WTC11 (cell line): Measurements from ENCODE around the gene GABBR2. TPM values are rescaled to one million over a fixed set of nuclear protein-coding genes. Genes with fewer than 3 reads are reported as not detected.

Experiments used
- ATAC-seq: fragments of 200-7000 bp; cut with Tn5 transposase; 2 replicates; pipeline ENCODE4 v1.10.0; 2021; ENCODE audit warnings: mild to moderate bottlenecking, moderate library complexity
- CTCF ChIA-PET: fragments of 300-600 bp; sonication (Branson Sonifier 250); formaldehyde crosslinking; loops from one replicate; lab custom pipeline; 2021; ENCODE audit warnings: antibody characterized with exemption; lab: Charles Lee
- POLR2A ChIA-PET: fragments of 350-600 bp; sonication (Branson Sonifier 250); formaldehyde crosslinking; loops from one replicate; lab custom pipeline; 2021; ENCODE audit warnings: antibody characterized with exemption; lab: Charles Lee
- DNase-seq: peaks from one replicate; pipeline ENCODE4 v3.0.0; 2021; ENCODE audit warnings: low spot score
- H3K27ac Mint-ChIP-seq: 2 replicates; pipeline ENCODE4 v1.8.0; 2021; ENCODE audit warnings: mixed read lengths
- H3K27me3 Mint-ChIP-seq: 2 replicates; pipeline ENCODE4 v1.8.0; 2021; ENCODE audit warnings: low read depth, mild to moderate bottlenecking, moderate library complexity, mixed read lengths
- H3K36me3 Mint-ChIP-seq: 2 replicates; pipeline ENCODE4 v1.8.0; 2021; ENCODE audit warnings: mixed read lengths
- H3K4me1 Mint-ChIP-seq: 2 replicates; pipeline ENCODE4 v1.8.0; 2022; ENCODE audit warnings: mixed read lengths
- H3K4me3 Mint-ChIP-seq: 2 replicates; pipeline ENCODE4 v1.8.0; 2021; ENCODE audit warnings: mild to moderate bottlenecking, moderate library complexity, mixed read lengths
- H3K9me3 Mint-ChIP-seq: 2 replicates; pipeline ENCODE4 v1.8.0; 2021; ENCODE audit warnings: mixed read lengths
- AR ChIP-seq: fragments of 250-450 bp; sonication (Bioruptor Pico); IDR thresholded peaks from 2 replicates; pipeline ENCODE4 v1.9.0; 2021; ENCODE audit warnings: mild to moderate bottlenecking
- ATF3 ChIP-seq: sonication (generic); formaldehyde crosslinking; conservative IDR thresholded peaks from 2 replicates; pipeline ENCODE4 v1.8.1; 2022; ENCODE audit warnings: mild to moderate bottlenecking, missing genetic modification reagents
- ELF4 ChIP-seq: sonication (generic); formaldehyde crosslinking; IDR thresholded peaks from 2 replicates; pipeline ENCODE4 v1.8.1; 2022; ENCODE audit warnings: low read depth, mild to moderate bottlenecking, moderate library complexity, missing genetic modification reagents
- ETV6 ChIP-seq: sonication (generic); formaldehyde crosslinking; IDR thresholded peaks from 2 replicates; pipeline ENCODE4 v1.8.1; 2022; ENCODE audit warnings: mild to moderate bottlenecking, missing genetic modification reagents
- GTF2I ChIP-seq: fragments of 250-450 bp; sonication (Bioruptor Pico); conservative IDR thresholded peaks from 2 replicates; pipeline ENCODE4 v1.4.0; 2021; ENCODE audit warnings: mild to moderate bottlenecking
- IRF2 ChIP-seq: sonication (generic); formaldehyde crosslinking; IDR thresholded peaks from 2 replicates; pipeline ENCODE4 v1.8.0; 2022; ENCODE audit warnings: low read depth, missing genetic modification reagents, borderline replicate concordance
- MYBL2 ChIP-seq: sonication (generic); formaldehyde crosslinking; IDR thresholded peaks from 2 replicates; pipeline ENCODE4 v1.8.1; 2023; ENCODE audit warnings: mild to moderate bottlenecking, moderate library complexity, missing genetic modification reagents
- TCF7 ChIP-seq: sonication (generic); formaldehyde crosslinking; IDR thresholded peaks from 2 replicates; pipeline ENCODE4 v1.8.0; 2022; ENCODE audit warnings: mild to moderate bottlenecking, low read depth, missing genetic modification reagents, moderate library complexity
- ZNF121 ChIP-seq: sonication (generic); formaldehyde crosslinking; IDR thresholded peaks from 2 replicates; pipeline ENCODE4 v1.8.0; 2023; ENCODE audit warnings: missing genetic modification reagents
- ZNF232 ChIP-seq: sonication (generic); formaldehyde crosslinking; IDR thresholded peaks from 2 replicates; pipeline ENCODE4 v1.8.0; 2022; ENCODE audit warnings: mild to moderate bottlenecking, missing genetic modification reagents
- ZNF396 ChIP-seq: fragments of 250-450 bp; sonication (Bioruptor Pico); IDR thresholded peaks from 2 replicates; pipeline ENCODE4 v1.8.0; 2021; ENCODE audit warnings: mild to moderate bottlenecking, moderate library complexity, borderline replicate concordance
- ZNF416 ChIP-seq: fragments of 250-450 bp; sonication (Bioruptor Pico); IDR thresholded peaks from 2 replicates; pipeline ENCODE4 v1.9.0; 2021; ENCODE audit warnings: mild to moderate bottlenecking, inconsistent platforms
- ZNF532 ChIP-seq: fragments of 250-450 bp; sonication (Bioruptor Pico); IDR thresholded peaks from 2 replicates; pipeline ENCODE4 v1.9.0; 2021; ENCODE audit warnings: mild to moderate bottlenecking, borderline replicate concordance
- total RNA-seq: library from RNA; stranded (reverse); gene quantifications from 3 replicates; pipeline ENCODE4 v1.2.3, GENCODE V29; 2021
- TF ChIP-seq, protein P1 (sequence below): sonication (generic); formaldehyde crosslinking; IDR thresholded peaks from 2 replicates; pipeline ENCODE4 v1.8.1; 2023; ENCODE audit warnings: mild to moderate bottlenecking, moderate library complexity, missing genetic modification reagents
- TF ChIP-seq, protein P2 (sequence below): fragments of 250-450 bp; sonication (Bioruptor Pico); IDR thresholded peaks from 2 replicates; pipeline ENCODE4 v1.9.0; 2021; ENCODE audit warnings: moderate library complexity, mild to moderate bottlenecking, inconsistent platforms, borderline replicate concordance
- TF ChIP-seq, protein P3 (sequence below): sonication (generic); formaldehyde crosslinking; IDR thresholded peaks from 2 replicates; pipeline ENCODE4 v1.8.0; 2022; ENCODE audit warnings: mild to moderate bottlenecking, missing genetic modification reagents
- TF ChIP-seq, protein P4 (sequence below): fragments of 250-450 bp; sonication (Bioruptor Pico); conservative IDR thresholded peaks from 2 replicates; pipeline ENCODE4 v1.9.0; 2021; ENCODE audit warnings: mild to moderate bottlenecking
- TF ChIP-seq, protein P5 (sequence below): sonication (generic); formaldehyde crosslinking; IDR thresholded peaks from 2 replicates; pipeline ENCODE4 v1.8.0; 2022; ENCODE audit warnings: mild to moderate bottlenecking, missing genetic modification reagents

The GABBR2 gene
- total RNA-seq, 1 experiment from 2014 or later = 0.92 TPM

DNA sequence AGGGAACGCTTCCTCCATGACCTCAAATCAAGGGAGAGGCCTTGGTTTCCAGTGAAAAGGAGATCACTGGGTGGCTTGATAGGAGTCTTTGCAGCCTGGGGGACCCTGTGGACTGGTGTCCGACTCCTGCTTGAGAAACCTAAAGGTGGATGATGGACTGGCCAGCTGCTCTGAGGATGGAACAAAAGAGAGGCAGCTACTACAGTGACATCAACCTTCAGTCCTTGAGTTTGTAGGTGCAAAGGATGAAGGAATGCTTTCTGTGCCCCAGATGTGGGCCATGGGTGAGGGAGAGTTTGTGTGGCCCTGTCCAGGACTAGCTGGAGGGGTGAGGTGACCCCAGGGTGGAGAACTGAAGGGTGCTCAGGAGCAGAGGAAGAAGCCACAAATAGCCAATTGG lies 338.8 kb downstream of the GABBR2 start:
- peaks cover 2% of the 10 kb centered on the region; the same call in 1 of the 2 replicates for H3K4me1 Mint-ChIP-seq
- no peak overlapping the region for H3K4me3 Mint-ChIP-seq

More for the DNA sequence above, 338.8 kb downstream of the GABBR2 start:
- DNase-seq (no peak), ATAC-seq (no peak)
- ChIA-PET POLR2A (no interaction called here), CTCF (no interaction called here)
- Mint-ChIP-seq H3K27me3 (no peaks in the 10 kb centered on the region; the same call in 1 of the 2 replicates), H3K36me3 (peaks cover 13% of the 10 kb centered on the region), H3K27ac (no peak overlapping the region), H3K9me3 (peaks cover 24% of the 10 kb centered on the region)
- TF ChIP-seq, protein P1, sequence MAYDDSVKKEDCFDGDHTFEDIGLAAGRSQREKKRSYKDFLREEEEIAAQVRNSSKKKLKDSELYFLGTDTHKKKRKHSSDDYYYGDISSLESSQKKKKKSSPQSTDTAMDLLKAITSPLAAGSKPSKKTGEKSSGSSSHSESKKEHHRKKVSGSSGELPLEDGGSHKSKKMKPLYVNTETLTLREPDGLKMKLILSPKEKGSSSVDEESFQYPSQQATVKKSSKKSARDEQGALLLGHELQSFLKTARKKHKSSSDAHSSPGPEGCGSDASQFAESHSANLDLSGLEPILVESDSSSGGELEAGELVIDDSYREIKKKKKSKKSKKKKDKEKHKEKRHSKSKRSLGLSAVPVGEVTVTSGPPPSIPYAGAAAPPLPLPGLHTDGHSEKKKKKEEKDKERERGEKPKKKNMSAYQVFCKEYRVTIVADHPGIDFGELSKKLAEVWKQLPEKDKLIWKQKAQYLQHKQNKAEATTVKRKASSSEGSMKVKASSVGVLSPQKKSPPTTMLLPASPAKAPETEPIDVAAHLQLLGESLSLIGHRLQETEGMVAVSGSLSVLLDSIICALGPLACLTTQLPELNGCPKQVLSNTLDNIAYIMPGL (CRISPR knock-in tag) = no peak
- TF ChIP-seq, protein P2, sequence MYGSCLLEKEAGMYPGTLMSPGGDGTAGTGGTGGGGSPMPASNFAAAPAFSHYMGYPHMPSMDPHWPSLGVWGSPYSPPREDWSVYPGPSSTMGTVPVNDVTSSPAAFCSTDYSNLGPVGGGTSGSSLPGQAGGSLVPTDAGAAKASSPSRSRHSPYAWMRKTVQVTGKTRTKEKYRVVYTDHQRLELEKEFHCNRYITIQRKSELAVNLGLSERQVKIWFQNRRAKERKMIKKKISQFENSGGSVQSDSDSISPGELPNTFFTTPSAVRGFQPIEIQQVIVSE (CRISPR knock-in tag) = no peak
- TF ChIP-seq, protein P3, sequence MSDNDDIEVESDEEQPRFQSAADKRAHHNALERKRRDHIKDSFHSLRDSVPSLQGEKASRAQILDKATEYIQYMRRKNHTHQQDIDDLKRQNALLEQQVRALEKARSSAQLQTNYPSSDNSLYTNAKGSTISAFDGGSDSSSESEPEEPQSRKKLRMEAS (CRISPR knock-in tag) = no peak
- TF ChIP-seq ZNF396 (CRISPR knock-in tag) (no peak), AR (CRISPR knock-in tag) (no peak), ATF3 (CRISPR knock-in tag) (no peak), IRF2 (no peak), TCF7 (CRISPR knock-in tag) (no peak), ELF4 (CRISPR knock-in tag) (no peak), ZNF121 (CRISPR knock-in tag) (no peak), ZNF416 (no peak), GTF2I (no peak), MYBL2 (CRISPR knock-in tag) (no peak), ZNF232 (CRISPR knock-in tag) (no peak), ETV6 (no peak), ZNF532 (no peak)
- TF ChIP-seq, protein P4, sequence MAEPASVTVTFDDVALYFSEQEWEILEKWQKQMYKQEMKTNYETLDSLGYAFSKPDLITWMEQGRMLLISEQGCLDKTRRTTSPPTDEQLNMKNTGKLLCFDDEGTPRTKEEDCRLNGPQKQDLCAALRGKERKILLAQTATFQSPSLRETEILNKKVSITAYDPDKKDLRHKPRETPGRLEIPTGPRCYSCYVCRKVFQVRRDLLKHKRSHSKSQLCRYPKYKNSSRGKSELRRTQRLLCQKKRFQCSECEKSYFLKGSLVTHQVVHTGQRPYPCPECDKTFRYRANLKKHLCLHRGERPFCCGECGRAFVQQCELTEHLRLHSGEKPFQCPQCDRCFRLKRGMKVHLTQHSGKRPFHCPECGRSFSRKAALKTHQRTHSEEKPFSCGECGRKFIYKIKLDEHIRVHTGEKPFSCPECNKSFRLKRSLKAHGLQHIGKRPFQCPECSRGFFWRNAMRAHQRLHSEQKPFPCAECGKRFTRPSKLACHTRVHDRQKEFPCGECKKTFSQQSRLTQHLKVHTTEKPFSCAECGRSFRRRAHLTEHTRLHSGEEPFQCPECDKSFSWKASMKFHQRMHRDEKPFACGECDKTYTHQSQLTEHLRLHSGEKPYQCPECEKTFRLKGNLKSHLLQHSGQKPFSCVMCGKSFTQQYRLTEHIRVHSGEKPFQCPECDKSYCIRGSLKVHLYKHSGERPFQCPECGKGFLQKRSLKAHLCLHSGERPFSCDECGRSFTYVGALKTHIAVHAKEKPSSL (CRISPR knock-in tag) = no peak
- TF ChIP-seq, protein P5, sequence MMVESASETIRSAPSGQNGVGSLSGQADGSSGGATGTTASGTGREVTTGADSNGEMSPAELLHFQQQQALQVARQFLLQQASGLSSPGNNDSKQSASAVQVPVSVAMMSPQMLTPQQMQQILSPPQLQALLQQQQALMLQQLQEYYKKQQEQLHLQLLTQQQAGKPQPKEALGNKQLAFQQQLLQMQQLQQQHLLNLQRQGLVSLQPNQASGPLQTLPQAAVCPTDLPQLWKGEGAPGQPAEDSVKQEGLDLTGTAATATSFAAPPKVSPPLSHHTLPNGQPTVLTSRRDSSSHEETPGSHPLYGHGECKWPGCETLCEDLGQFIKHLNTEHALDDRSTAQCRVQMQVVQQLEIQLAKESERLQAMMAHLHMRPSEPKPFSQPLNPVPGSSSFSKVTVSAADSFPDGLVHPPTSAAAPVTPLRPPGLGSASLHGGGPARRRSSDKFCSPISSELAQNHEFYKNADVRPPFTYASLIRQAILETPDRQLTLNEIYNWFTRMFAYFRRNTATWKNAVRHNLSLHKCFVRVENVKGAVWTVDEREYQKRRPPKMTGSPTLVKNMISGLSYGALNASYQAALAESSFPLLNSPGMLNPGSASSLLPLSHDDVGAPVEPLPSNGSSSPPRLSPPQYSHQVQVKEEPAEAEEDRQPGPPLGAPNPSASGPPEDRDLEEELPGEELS (CRISPR knock-in tag) = no peak
